WTC11 (cell line): ENCODE measurements around the gene DCUN1D1. TPM values are rescaled to one million over a fixed set of nuclear protein-coding genes. Genes with fewer than 3 reads are reported as not detected.

Experiments
- ATAC-seq: fragments of 200-7000 bp; cut with Tn5 transposase; 2 replicates; pipeline ENCODE4 v1.10.0; 2021; ENCODE audit warnings: mild to moderate bottlenecking, moderate library complexity
- CTCF ChIA-PET: fragments of 300-600 bp; sonication (Branson Sonifier 250); formaldehyde crosslinking; loops from one replicate; lab custom pipeline; 2021; ENCODE audit warnings: antibody characterized with exemption; lab: Charles Lee
- POLR2A ChIA-PET: fragments of 350-600 bp; sonication (Branson Sonifier 250); formaldehyde crosslinking; loops from one replicate; lab custom pipeline; 2021; ENCODE audit warnings: antibody characterized with exemption; lab: Charles Lee
- DNase-seq: peaks from one replicate; pipeline ENCODE4 v3.0.0; 2021; ENCODE audit warnings: low spot score
- H3K27ac Mint-ChIP-seq: 2 replicates; pipeline ENCODE4 v1.8.0; 2021; ENCODE audit warnings: mixed read lengths
- H3K27me3 Mint-ChIP-seq: 2 replicates; pipeline ENCODE4 v1.8.0; 2021; ENCODE audit warnings: low read depth, mild to moderate bottlenecking, moderate library complexity, mixed read lengths
- H3K36me3 Mint-ChIP-seq: 2 replicates; pipeline ENCODE4 v1.8.0; 2021; ENCODE audit warnings: mixed read lengths
- H3K4me1 Mint-ChIP-seq: 2 replicates; pipeline ENCODE4 v1.8.0; 2022; ENCODE audit warnings: mixed read lengths
- H3K4me3 Mint-ChIP-seq: 2 replicates; pipeline ENCODE4 v1.8.0; 2021; ENCODE audit warnings: mild to moderate bottlenecking, moderate library complexity, mixed read lengths
- H3K9me3 Mint-ChIP-seq: 2 replicates; pipeline ENCODE4 v1.8.0; 2021; ENCODE audit warnings: mixed read lengths
- FOXJ3 ChIP-seq: sonication (generic); formaldehyde crosslinking; IDR thresholded peaks from 2 replicates; pipeline ENCODE4 v1.9.0; 2021; ENCODE audit warnings: missing genetic modification reagents, mild to moderate bottlenecking, borderline replicate concordance
- HMGA2 ChIP-seq: fragments of 250-450 bp; sonication (Bioruptor Pico); IDR thresholded peaks from 2 replicates; pipeline ENCODE4 v1.4.0; 2021; ENCODE audit warnings: mild to moderate bottlenecking, moderate library complexity
- HMGXB4 ChIP-seq: sonication (generic); formaldehyde crosslinking; IDR thresholded peaks from 2 replicates; pipeline ENCODE4 v1.8.1; 2023; ENCODE audit warnings: mild to moderate bottlenecking, moderate library complexity, missing genetic modification reagents
- IRF1 ChIP-seq: sonication (generic); formaldehyde crosslinking; IDR thresholded peaks from 2 replicates; pipeline ENCODE4 v1.8.0; 2023; ENCODE audit warnings: missing genetic modification reagents
- IRF2 ChIP-seq: sonication (generic); formaldehyde crosslinking; IDR thresholded peaks from 2 replicates; pipeline ENCODE4 v1.8.0; 2022; ENCODE audit warnings: low read depth, missing genetic modification reagents, borderline replicate concordance
- NFYB ChIP-seq: sonication (generic); formaldehyde crosslinking; conservative IDR thresholded peaks from 2 replicates; pipeline ENCODE4 v1.8.0; 2022; ENCODE audit warnings: low read depth, missing genetic modification reagents
- NR3C1 ChIP-seq: sonication (generic); formaldehyde crosslinking; conservative IDR thresholded peaks from 2 replicates; pipeline ENCODE4 v1.8.1; 2023; ENCODE audit warnings: low read depth, mild to moderate bottlenecking, missing genetic modification reagents
- OVOL2 ChIP-seq: fragments of 250-450 bp; sonication (Bioruptor Pico); IDR thresholded peaks from 2 replicates; pipeline ENCODE4 v1.9.0; 2021; ENCODE audit warnings: mild to moderate bottlenecking, borderline replicate concordance
- TEAD1 ChIP-seq: sonication (generic); formaldehyde crosslinking; IDR thresholded peaks from 2 replicates; pipeline ENCODE4 v1.8.0; 2022; ENCODE audit warnings: mild to moderate bottlenecking, missing genetic modification reagents
- TP53 ChIP-seq: sonication (generic); formaldehyde crosslinking; IDR thresholded peaks from 2 replicates; pipeline ENCODE4 v1.8.1; 2023; ENCODE audit warnings: mild to moderate bottlenecking, missing genetic modification reagents
- USF2 ChIP-seq: sonication (generic); formaldehyde crosslinking; IDR thresholded peaks from 2 replicates; pipeline ENCODE4 v1.8.1; 2023; ENCODE audit warnings: mild to moderate bottlenecking, missing genetic modification reagents, moderate library complexity
- ZNF121 ChIP-seq: sonication (generic); formaldehyde crosslinking; IDR thresholded peaks from 2 replicates; pipeline ENCODE4 v1.8.0; 2023; ENCODE audit warnings: missing genetic modification reagents
- total RNA-seq: library from RNA; stranded (reverse); gene quantifications from 3 replicates; pipeline ENCODE4 v1.2.3, GENCODE V29; 2021
- TF ChIP-seq, protein P1 (sequence below): sonication (generic); formaldehyde crosslinking; IDR thresholded peaks from 2 replicates; pipeline ENCODE4 v1.8.0; 2022; ENCODE audit warnings: mild to moderate bottlenecking, missing genetic modification reagents
- TF ChIP-seq, protein P2 (sequence below): sonication (generic); formaldehyde crosslinking; IDR thresholded peaks from 2 replicates; pipeline ENCODE4 v1.8.1; 2023; ENCODE audit warnings: mild to moderate bottlenecking, missing genetic modification reagents, moderate library complexity
- TF ChIP-seq, protein P3 (sequence below): fragments of 250-450 bp; sonication (Bioruptor Pico); conservative IDR thresholded peaks from 2 replicates; pipeline ENCODE4 v1.9.0; 2021; ENCODE audit warnings: mild to moderate bottlenecking
- TF ChIP-seq, protein P4 (sequence below): fragments of 250-450 bp; sonication (Bioruptor Pico); IDR thresholded peaks from 2 replicates; pipeline ENCODE4 v1.9.0; 2021; ENCODE audit warnings: moderate library complexity, mild to moderate bottlenecking, inconsistent platforms, borderline replicate concordance
- TF ChIP-seq, protein P5 (sequence below): fragments of 250-450 bp; sonication (Bioruptor Pico); IDR thresholded peaks from 2 replicates; pipeline ENCODE4 v1.9.0; 2021; ENCODE audit warnings: mild to moderate bottlenecking

The DCUN1D1 gene
- total RNA-seq, 1 experiment from 2014 or later: 64.5 TPM

GRCh38 chr3:182965861-182966366 lies 14.4 kb downstream of the DCUN1D1 start:
- Mint-ChIP-seq H3K27ac (no peak overlapping the region), H3K27me3 (no peaks in the 10 kb centered on the region), H3K4me3 (no peak overlapping the region), H3K36me3 (peaks cover 16% of the 10 kb centered on the region), H3K4me1 (peaks cover 35% of the 10 kb centered on the region), H3K9me3 (no peaks in the 10 kb centered on the region)
- DNase-seq (no peak), ATAC-seq (no peak)
- TF ChIP-seq, protein P1, sequence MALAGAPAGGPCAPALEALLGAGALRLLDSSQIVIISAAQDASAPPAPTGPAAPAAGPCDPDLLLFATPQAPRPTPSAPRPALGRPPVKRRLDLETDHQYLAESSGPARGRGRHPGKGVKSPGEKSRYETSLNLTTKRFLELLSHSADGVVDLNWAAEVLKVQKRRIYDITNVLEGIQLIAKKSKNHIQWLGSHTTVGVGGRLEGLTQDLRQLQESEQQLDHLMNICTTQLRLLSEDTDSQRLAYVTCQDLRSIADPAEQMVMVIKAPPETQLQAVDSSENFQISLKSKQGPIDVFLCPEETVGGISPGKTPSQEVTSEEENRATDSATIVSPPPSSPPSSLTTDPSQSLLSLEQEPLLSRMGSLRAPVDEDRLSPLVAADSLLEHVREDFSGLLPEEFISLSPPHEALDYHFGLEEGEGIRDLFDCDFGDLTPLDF (CRISPR knock-in tag): no peak
- TF ChIP-seq HMGA2 (CRISPR knock-in tag): no peak
- no peak for TF ChIP-seq IRF2 (CRISPR knock-in tag)
- TF ChIP-seq NR3C1 (CRISPR knock-in tag): no peak
- no peak for TF ChIP-seq ZNF121 (CRISPR knock-in tag)
- TF ChIP-seq, protein P2, sequence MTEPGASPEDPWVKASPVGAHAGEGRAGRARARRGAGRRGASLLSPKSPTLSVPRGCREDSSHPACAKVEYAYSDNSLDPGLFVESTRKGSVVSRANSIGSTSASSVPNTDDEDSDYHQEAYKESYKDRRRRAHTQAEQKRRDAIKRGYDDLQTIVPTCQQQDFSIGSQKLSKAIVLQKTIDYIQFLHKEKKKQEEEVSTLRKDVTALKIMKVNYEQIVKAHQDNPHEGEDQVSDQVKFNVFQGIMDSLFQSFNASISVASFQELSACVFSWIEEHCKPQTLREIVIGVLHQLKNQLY (CRISPR knock-in tag): no peak
- no peak for TF ChIP-seq TEAD1 (CRISPR knock-in tag)
- TF ChIP-seq IRF1: no peak
- TF ChIP-seq, protein P3, sequence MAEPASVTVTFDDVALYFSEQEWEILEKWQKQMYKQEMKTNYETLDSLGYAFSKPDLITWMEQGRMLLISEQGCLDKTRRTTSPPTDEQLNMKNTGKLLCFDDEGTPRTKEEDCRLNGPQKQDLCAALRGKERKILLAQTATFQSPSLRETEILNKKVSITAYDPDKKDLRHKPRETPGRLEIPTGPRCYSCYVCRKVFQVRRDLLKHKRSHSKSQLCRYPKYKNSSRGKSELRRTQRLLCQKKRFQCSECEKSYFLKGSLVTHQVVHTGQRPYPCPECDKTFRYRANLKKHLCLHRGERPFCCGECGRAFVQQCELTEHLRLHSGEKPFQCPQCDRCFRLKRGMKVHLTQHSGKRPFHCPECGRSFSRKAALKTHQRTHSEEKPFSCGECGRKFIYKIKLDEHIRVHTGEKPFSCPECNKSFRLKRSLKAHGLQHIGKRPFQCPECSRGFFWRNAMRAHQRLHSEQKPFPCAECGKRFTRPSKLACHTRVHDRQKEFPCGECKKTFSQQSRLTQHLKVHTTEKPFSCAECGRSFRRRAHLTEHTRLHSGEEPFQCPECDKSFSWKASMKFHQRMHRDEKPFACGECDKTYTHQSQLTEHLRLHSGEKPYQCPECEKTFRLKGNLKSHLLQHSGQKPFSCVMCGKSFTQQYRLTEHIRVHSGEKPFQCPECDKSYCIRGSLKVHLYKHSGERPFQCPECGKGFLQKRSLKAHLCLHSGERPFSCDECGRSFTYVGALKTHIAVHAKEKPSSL (CRISPR knock-in tag): no peak
- no peak for TF ChIP-seq NFYB (CRISPR knock-in tag)
- no peak for TF ChIP-seq TP53 (CRISPR knock-in tag)
- no peak for TF ChIP-seq OVOL2 (CRISPR knock-in tag)
- TF ChIP-seq FOXJ3: no peak
- TF ChIP-seq HMGXB4: no peak
- TF ChIP-seq, protein P4, sequence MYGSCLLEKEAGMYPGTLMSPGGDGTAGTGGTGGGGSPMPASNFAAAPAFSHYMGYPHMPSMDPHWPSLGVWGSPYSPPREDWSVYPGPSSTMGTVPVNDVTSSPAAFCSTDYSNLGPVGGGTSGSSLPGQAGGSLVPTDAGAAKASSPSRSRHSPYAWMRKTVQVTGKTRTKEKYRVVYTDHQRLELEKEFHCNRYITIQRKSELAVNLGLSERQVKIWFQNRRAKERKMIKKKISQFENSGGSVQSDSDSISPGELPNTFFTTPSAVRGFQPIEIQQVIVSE: no peak
- TF ChIP-seq USF2 (CRISPR knock-in tag): no peak
- TF ChIP-seq, protein P5, sequence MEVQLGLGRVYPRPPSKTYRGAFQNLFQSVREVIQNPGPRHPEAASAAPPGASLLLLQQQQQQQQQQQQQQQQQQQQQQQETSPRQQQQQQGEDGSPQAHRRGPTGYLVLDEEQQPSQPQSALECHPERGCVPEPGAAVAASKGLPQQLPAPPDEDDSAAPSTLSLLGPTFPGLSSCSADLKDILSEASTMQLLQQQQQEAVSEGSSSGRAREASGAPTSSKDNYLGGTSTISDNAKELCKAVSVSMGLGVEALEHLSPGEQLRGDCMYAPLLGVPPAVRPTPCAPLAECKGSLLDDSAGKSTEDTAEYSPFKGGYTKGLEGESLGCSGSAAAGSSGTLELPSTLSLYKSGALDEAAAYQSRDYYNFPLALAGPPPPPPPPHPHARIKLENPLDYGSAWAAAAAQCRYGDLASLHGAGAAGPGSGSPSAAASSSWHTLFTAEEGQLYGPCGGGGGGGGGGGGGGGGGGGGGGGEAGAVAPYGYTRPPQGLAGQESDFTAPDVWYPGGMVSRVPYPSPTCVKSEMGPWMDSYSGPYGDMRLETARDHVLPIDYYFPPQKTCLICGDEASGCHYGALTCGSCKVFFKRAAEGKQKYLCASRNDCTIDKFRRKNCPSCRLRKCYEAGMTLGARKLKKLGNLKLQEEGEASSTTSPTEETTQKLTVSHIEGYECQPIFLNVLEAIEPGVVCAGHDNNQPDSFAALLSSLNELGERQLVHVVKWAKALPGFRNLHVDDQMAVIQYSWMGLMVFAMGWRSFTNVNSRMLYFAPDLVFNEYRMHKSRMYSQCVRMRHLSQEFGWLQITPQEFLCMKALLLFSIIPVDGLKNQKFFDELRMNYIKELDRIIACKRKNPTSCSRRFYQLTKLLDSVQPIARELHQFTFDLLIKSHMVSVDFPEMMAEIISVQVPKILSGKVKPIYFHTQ (CRISPR knock-in tag): no peak
- ChIA-PET CTCF (no interaction called here), POLR2A (no interaction called here)
